ENCODE measurements around the gene PDE4A. TPM values are rescaled to one million over a fixed set of nuclear protein-coding genes. Genes with fewer than 3 reads are reported as not detected.

PDE4A gene
- total and polyA plus RNA-seq, 9 donors: 0.71 to 4.8 (median 2.6) TPM

- no peak overlapping the region for H3K4me3 ChIP-seq
- DNase-seq: no peak
- no peaks in the 10 kb centered on the region for H3K27me3 ChIP-seq
- intact Hi-C loops (cut with DNase I): no loop called here
- H3K36me3 ChIP-seq: no peaks in the 10 kb centered on the region
- TF ChIP-seq POLR2A (IDR thresholded peaks at IDR 0.05): no peak
- no peak for TF ChIP-seq EP300 (IDR thresholded peaks at IDR 0.05)
- TF ChIP-seq, protein P1, sequence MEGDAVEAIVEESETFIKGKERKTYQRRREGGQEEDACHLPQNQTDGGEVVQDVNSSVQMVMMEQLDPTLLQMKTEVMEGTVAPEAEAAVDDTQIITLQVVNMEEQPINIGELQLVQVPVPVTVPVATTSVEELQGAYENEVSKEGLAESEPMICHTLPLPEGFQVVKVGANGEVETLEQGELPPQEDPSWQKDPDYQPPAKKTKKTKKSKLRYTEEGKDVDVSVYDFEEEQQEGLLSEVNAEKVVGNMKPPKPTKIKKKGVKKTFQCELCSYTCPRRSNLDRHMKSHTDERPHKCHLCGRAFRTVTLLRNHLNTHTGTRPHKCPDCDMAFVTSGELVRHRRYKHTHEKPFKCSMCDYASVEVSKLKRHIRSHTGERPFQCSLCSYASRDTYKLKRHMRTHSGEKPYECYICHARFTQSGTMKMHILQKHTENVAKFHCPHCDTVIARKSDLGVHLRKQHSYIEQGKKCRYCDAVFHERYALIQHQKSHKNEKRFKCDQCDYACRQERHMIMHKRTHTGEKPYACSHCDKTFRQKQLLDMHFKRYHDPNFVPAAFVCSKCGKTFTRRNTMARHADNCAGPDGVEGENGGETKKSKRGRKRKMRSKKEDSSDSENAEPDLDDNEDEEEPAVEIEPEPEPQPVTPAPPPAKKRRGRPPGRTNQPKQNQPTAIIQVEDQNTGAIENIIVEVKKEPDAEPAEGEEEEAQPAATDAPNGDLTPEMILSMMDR (IDR thresholded peaks at IDR 0.05): no peak
- H3K9me3 ChIP-seq: no peaks in the 10 kb centered on the region
- H3K27ac ChIP-seq: no peak overlapping the region
- 91 to 95% (median 93%) methylated on average over 3 of the region's 3 CpGs for WGBS, 3 donors
- no peaks in the 10 kb centered on the region for H3K4me1 ChIP-seq (ENCODE audit: insufficient read depth)
These were observed 22.4 kb downstream of the PDE4A start for GRCh38 chr19:10442698-10443097.

GRCh38 chr19:10449037-10449436 is 28.7 kb downstream of the PDE4A start:
- Histone ChIP-seq H3K4me1 (ENCODE audit: insufficient read depth) (no peaks in the 10 kb centered on the region), H3K4me3 (no peak overlapping the region), H3K27ac (no peak overlapping the region), H3K9me3 (no peaks in the 10 kb centered on the region), H3K27me3 (no peaks in the 10 kb centered on the region), H3K36me3 (no peaks in the 10 kb centered on the region)
- no peak for DNase-seq
- TF ChIP-seq POLR2A (IDR thresholded peaks at IDR 0.05) (no peak), EP300 (IDR thresholded peaks at IDR 0.05) (no peak)
- TF ChIP-seq, protein P1 (IDR thresholded peaks at IDR 0.05): no peak
- intact Hi-C loops (cut with DNase I): no loop called here
- 84 to 90% (median 88%) methylated on average over 7 of the region's 7 CpGs for WGBS, 3 donors

GRCh38 chr19:10450191-10450852 is 30.0 kb downstream of the PDE4A start:
- Histone ChIP-seq H3K27me3 (no peaks in the 10 kb centered on the region), H3K9me3 (no peaks in the 10 kb centered on the region), H3K4me3 (no peak overlapping the region), H3K36me3 (no peaks in the 10 kb centered on the region), H3K4me1 (ENCODE audit: insufficient read depth) (no peaks in the 10 kb centered on the region), H3K27ac (no peak overlapping the region)
- intact Hi-C loops (cut with DNase I): no loop called here
- TF ChIP-seq, protein P1 (IDR thresholded peaks at IDR 0.05): no peak
- no peak for TF ChIP-seq EP300 (IDR thresholded peaks at IDR 0.05)
- no peak for TF ChIP-seq POLR2A (IDR thresholded peaks at IDR 0.05)
- no peak for DNase-seq
- WGBS, 3 donors: 78 to 79% (median 79%) methylated on average over 14 of the region's 14 CpGs

- Histone ChIP-seq H3K4me1 (ENCODE audit: insufficient read depth) (no peaks in the 10 kb centered on the region), H3K27ac (no peak overlapping the region), H3K27me3 (no peaks in the 10 kb centered on the region), H3K9me3 (no peaks in the 10 kb centered on the region), H3K4me3 (no peak overlapping the region), H3K36me3 (no peaks in the 10 kb centered on the region)
- 57 to 77% (median 65%) methylated on average over 19 to 25 of the region's 25 CpGs for WGBS, 3 donors
- no peak for DNase-seq
- intact Hi-C loops (cut with DNase I): no loop called here
- TF ChIP-seq, protein P1 (IDR thresholded peaks at IDR 0.05): no peak
- TF ChIP-seq EP300 (IDR thresholded peaks at IDR 0.05) (no peak), POLR2A (IDR thresholded peaks at IDR 0.05) (no peak)
These were observed 30.7 kb downstream of the PDE4A start for GRCh38 chr19:10450853-10451609.

Data from ovary (tissue), 9 donors.